Stimulated activated CD4-positive, alpha-beta T cell treated with anti-CD3 and anti-CD28 coated beads, Interleukin-1b, Interleukin-23, amount 100 ng/mL, for 4 hours (primary cell): ENCODE results near the gene CFAP157.

Source experiments
- DNase-seq, 2 donors: peaks; one replicate each; pipeline ENCODE4 v3.0.0-alpha.2; 2020; ENCODE audit warnings: low read depth in 2 of 2

The CFAP157 gene

GRCh38 chr9:127706836-127707241, at the start of gene CFAP157:
Gene CFAP157 (plus strand): TSS chr9:127706988. CDS start chr9:127707032, 44 bp downstream.
- no peak for DNase-seq

GRCh38 chr9:127658428-127658827, 48.4 kb upstream of the CFAP157 start:
- no peak for DNase-seq

GRCh38 chr9:127660886-127661741, 45.7 kb upstream of the CFAP157 start:
- DNase-seq, result no peak

GRCh38 chr9:127662617-127663016, 44.2 kb upstream of the CFAP157 start:
- DNase-seq, result no peak

- no peak for DNase-seq
These were observed 42.5 kb upstream of the CFAP157 start for GRCh38 chr9:127664324-127664677.

GRCh38 chr9:127664678-127665507, 41.9 kb upstream of the CFAP157 start:
- no peak for DNase-seq

GRCh38 chr9:127667127-127667844, 39.5 kb upstream of the CFAP157 start:
- no peak for DNase-seq

GRCh38 chr9:127667906-127668305, 38.9 kb upstream of the CFAP157 start:
- no peak for DNase-seq

- DNase-seq, result no peak
These were observed 33.6 kb upstream of the CFAP157 start for GRCh38 chr9:127673234-127673633.

- no peak for DNase-seq
These were observed 30.1 kb upstream of the CFAP157 start for GRCh38 chr9:127676638-127677037.

GRCh38 chr9:127679506-127679905, 27.3 kb upstream of the CFAP157 start:
- DNase-seq, result no peak

GRCh38 chr9:127680226-127680625, 26.6 kb upstream of the CFAP157 start:
- DNase-seq, result no peak

GRCh38 chr9:127680846-127681245, 25.9 kb upstream of the CFAP157 start:
- DNase-seq, result no peak

- DNase-seq, result no peak
These were observed 24.2 kb upstream of the CFAP157 start for GRCh38 chr9:127682351-127683136.

GRCh38 chr9:127683723-127684122, 23.1 kb upstream of the CFAP157 start:
- no peak for DNase-seq

GRCh38 chr9:127684576-127684975, 22.2 kb upstream of the CFAP157 start:
- no peak for DNase-seq

GRCh38 chr9:127686461-127687393, 20.1 kb upstream of the CFAP157 start:
- no peak for DNase-seq

GRCh38 chr9:127689329-127690000, 17.3 kb upstream of the CFAP157 start:
- no peak for DNase-seq

- DNase-seq, result no peak
These were observed 16.1 kb upstream of the CFAP157 start for GRCh38 chr9:127690735-127691134.

- no peak for DNase-seq
These were observed 14.7 kb upstream of the CFAP157 start for GRCh38 chr9:127692071-127692470.
